GM04503 (cell line): ENCODE results near the gene CPA4.

Source experiments
- DNase-seq: peaks from one replicate; pipeline ENCODE4 v3.0.0-alpha.2; 2012; ENCODE audit warnings: low read depth

Gene CPA4

DNA sequence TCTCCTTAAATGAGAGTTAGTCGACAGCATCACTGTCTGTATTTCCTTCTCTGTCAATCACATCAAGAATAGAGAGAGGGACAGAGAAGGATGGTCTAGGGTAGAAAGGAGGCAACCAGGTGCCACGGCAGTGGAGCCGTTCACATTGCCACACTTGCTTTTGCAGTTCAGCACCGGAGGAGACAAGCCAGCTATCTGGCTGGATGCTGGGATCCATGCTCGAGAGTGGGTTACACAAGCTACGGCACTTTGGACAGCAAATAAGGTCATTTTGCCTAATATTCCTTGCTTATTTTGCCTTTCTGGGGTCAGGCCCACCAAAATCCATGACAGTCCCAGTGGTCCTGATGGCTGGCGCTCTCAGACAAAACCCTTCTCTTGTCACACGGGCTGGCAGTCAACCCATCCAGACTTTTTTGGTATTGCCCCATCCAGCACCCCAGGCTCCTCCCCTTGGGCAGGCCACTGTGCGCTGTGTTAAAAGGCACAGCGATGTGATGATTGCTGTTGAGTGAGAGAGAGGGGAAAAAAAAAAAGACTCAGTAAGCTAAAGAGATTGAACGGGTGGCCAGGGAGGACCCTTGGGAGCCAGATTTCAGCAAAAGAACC, 17.9 kb upstream of the CPA4 start:
- no peak for DNase-seq

DNA sequence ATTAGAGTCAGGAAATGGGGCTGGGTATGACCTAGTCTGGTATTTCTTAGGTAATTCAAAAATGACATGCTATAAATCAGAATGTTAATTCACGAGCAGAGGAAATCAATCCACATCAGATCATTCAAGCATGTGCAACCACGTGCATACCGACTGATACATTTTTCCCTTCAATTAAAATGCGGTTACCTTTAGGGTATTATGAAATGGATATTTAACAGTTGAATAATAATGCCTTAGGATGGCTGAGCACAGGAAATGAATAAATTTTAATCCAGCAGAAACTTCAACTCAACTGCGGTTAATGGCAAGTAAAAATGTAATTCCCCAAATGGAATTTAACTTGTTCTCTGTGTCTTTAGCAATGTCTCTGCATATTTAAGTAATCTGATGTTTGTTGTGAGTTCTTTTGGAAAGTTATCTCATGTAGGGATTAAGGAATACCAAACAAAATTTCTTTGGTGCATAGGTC, 17.1 kb upstream of the CPA4 start:
- DNase-seq = no peak

DNA sequence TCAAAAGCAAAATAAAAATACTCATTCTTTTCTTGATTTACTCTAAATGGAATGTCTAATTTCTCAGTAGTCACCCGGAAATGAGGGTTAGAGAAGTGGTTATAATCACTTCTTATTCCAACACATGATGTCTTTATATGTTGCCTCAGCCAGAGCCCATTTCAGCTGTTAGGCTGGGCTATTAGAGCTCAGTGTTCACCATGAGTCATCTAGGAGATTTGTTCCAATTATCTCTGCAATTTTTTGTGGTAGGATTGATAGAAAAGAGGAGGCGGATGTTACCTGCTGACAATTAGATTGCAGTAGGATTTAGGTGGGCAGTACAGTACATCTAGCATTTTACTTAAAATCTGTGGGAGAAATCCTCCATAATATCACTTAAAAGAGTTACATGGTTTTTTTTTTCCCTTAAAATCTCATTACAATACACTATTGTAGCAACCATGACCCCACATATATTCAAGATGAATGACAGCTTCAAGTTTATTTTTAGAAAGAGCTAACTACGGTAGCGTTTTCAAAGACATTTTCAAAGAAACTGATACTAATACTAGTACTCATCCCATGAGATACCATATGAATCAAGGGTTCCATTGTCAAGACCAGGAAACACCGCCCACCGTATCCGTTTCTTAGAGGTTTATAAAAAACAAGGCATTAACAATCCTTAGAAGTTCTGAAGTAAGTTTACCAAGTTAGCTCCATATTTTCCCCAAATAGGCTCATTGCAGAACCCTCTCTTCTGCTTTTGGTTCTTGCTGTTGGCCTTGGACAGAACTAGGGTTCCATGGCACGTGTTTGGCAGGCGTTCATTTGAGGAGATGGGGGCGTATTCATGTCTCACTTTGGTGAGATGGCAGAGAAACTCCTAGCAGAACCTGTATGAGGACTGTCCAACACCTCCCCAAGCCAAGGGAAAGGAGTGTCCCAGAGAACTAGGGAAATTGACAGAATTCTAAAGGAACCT, 15.9 kb upstream of the CPA4 start:
- peak; percentile 34 for DNase-seq

DNA sequence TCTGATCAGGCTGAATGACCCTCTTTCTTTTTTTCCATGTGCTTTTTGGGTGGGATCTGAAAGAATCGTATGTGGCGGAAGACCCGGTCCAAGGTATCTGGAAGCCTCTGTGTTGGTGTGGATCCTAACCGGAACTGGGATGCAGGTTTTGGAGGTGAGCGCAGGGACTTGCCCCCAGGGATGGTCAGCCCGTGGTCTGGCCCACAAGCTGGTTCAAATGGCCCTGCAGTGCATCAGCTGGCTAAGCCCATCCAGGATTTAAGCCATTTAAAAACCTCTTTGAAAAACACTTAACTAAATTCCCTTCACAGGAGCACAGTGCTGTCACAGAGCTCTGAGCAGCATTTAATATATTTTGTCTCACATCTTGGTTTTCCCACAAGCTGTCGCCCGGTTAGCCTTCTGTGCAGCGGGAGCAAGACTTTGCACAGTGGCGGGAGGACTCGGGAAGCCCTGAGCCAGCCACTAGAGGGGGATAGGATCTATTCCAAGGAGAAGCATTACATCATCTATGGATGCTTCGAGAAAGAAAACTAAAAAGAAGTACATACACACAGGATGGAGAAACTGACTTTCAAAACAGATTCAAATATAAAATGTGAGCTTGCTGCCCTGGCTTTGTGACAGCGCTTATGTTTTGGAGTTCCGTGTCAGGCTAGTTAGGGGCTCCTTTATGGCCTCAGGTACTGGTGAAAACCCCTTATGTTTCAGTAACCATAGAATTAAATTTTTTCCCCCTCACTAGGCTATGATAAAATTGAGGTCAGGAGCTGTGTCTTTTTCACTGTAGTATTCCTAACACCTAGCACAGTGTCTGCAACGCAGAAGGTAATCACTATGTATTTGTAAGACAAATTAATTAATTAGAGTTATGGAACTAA, 15.0 kb upstream of the CPA4 start:
- no peak for DNase-seq

DNA sequence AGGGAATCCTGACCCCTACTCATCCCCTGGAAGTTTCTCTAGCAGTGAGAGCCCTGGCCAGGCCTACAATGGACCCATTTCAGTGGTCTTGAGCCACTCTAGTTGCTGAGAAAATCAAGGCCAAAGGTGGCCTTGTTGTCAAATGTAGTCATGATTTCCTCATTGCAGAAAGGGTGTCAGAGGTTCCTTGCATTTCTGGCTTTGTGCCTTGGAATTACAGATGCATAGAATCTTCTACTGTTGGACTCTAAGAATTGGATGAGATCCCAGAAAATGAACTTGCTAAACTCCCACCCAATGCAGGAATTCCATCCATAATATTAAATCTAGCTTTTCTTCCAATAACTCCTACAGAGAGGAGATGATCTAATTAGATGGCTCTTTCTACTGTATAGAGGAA, 14.1 kb upstream of the CPA4 start:
- no peak for DNase-seq

DNA sequence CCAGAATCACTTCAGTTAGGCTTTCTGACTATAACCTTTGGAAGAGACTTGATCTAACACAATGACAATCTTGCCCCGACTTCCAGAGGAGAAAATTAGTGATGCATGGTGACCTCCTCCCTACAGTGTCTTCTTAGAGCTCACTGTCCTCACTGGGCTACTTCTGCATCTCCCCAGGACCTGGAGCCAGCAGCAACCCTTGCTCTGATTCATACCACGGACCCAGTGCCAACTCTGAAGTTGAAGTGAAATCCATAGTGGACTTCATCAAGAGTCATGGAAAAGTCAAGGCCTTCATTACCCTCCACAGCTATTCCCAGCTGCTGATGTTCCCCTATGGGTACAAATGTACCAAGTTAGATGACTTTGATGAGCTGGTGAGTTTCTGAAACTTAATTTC, 13.7 kb upstream of the CPA4 start:
- DNase-seq = no peak

DNA sequence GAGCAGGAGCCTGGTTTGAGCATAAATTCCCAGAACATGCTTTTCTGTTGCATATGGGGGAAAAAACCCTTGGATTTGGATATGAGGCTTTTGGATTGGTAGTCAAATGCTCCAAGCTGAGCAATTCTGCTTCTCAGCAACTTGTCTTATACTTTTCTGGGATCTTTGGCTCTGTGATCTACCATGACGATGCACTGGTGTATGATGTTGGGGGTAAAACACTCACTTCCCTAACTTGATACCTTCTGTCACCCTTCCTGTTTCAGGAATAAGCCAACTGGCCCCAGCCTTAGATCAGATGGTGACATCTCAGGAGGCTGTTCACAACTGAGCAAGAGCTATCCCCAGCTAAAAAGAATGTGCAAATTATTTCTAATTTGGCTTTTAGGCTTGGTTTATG, 13.1 kb upstream of the CPA4 start:
- DNase-seq = no peak

DNA sequence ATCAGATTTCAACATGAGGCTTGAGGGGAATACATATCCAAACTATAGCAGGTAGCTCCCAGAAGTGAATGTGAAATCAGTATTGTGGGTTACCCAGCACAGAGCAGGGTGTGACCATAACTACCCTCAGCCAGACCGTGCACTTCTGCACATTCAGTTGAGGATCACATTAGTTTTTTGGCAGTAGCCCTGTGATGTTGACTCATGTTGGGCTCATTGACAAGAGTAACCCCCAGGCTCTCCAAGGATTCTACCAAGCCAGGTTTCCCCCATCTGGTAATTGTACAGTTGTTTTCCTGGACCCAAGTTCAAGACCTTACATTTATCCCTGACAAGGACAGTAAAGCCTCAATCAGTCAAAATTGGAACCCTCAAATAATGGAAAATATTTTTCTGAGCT, 11.7 kb upstream of the CPA4 start:
- peak; percentile 44 for DNase-seq

DNA sequence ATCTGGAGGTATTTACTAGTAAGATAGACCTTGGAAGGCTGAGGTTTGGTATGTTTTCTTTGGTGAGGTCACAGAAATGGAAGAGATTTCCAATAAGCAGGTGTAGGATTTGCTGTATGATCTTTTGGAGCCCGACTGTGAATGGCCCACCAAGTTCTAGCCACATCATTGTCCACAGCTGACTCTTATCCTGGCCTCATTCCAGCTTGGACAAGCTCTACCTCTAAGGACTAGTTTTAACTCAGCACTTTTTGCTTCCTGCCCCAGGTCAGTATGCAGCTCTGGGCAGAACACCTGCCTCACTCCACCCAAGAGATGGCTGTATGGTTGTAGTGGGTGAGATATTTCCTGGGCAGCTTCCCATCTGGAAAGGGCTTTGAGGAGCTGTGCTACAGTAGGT, 6.1 kb upstream of the CPA4 start:
- no peak for DNase-seq

DNA sequence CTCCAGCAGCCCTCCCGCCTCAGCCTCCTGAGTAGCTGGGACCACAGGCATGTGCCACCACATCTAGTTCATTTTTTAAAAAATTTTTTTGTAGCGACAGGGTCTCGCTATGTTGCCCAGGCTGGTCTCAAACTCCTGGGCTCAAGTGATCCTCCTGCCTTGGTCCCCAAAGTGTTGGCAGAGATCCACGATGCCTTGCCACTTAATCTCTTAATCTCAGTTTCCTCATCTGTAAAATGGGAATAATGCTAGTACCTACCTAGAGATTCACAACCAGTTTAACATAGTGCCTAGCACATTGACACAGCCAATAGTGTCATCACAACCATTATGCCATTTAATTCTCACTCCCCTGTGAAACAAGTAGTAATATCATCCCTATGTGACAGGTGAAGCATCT, 4.8 kb upstream of the CPA4 start:
- DNase-seq = no peak

DNA sequence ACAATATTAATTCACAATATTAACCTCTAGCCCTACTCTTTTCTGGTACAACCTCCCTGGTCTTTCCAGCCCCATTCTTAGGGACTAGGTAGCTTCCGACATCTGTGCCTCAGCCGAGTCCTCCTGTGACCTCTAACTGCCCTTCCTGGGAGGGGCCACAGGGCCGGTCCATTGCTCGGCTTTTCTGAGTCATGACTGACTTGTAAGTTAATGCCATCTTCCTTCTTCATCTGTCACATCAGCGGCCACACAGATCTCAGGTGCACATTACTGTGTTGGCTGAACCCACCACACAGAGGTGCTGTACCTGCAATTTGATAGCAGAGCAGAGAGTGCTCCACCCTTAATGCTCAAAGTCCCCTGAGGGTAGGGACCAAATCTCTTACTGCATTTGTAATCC, 4.1 kb upstream of the CPA4 start:
- no peak for DNase-seq

DNA sequence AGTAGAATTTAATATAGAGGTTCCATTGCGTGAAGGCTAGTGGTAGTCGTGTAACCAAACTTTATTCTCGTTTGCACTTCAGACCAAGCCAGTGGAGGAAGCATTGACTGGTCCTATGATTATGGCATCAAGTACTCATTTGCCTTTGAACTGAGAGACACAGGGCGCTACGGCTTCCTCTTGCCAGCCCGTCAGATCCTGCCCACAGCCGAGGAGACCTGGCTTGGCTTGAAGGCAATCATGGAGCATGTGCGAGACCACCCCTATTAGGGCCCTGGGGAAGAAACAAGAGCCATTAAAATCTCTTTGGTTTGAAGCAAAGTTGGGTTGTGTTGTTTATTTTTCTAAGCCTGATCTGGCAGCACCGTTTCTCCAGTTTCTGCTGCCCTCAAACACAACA, 3.5 kb upstream of the CPA4 start:
- DNase-seq = no peak

DNA sequence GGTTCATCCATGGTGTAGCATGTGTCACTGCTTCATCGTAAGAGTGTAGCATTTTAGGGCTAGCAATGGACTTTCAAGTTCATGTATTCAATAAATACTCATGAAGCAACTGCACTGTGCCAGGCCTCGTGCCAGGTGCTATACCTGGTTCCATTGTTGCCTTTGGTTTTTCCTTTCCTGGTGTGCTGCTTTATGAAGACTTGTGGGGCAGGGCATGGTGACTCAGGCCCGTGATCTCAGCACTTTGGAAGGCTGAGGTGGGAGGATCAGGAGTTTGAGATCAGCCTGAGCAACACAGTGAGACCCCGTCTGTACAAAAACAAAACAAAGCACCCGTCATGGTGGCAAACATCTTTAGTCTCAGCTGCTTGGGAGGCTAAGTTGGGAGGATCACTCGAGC, 2.2 kb upstream of the CPA4 start:
- no peak for DNase-seq

DNA sequence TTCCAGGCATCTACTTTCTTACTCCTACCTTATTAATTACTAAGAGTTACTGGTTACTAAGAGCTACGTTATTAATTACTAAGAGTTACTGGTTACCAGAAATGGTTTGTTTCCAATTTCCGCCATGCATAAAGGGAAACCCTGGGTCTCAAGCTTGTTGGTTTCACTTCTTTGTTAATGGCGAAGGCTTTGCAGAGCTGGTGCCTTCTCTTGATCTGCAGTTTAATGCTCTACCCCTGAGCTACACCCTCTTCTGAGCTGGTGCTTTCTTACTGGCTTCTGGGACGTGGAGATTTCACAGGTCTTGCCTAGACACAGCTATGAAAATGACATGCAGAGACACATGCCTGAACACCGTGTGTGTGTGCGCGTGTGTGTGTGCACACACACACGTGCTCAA, 560 bp downstream of the CPA4 start:
- DNase-seq = no peak

DNA sequence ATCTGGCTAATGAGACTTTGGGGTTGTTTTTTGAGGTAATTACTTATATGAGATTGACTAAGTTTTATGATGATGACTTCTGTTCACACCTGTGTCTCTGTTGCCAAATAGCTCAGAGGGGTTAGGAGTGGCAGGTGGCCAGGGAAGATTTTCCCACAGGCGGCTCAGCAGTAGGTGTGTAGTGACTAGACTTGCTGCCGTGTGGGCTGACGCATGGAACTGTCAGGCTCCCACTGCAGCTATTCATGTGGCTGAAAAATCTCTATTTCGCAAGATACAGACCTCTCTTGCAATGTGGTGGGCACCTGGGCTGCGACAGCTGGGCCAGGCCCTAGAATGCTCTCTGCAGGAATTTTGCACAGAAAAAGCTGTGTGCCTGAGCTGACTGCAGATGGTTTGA, 1.4 kb downstream of the CPA4 start:
- DNase-seq = no peak

DNA sequence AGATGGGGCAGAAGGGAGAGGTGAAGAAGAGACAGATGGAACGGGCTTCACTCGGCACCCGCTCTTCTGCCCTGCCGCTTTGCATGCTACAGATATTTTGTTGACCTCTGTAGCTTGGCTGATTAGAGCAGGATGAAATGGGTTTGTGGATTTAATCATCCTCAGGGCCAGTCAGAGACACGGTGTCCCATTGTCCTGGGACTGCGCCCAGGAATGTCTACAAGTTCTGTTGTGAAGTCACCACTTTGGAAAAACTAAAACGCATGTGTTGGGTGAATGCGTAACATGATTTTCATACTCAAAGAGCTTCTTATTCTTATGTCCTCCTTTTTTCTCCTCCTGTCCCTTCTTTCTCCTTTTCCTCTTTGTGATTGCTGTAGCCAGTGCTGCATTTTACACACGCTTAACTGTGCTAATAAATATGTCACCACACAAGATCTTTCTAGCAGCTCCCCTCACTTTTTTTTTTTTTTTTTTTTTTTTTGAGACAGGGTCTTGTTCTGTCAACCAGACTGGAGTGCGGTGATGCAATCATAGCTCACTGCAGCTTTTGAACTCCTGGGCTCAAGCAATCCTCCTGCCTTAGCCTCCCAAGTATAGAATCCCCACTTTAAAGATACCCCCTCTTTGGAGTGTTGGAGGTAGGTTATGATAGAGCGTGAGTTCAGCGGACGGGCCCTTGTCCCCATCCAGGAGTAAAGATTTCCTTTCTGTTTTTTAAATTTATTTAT, 3.4 kb downstream of the CPA4 start:
- DNase-seq = peak; percentile 49

DNA sequence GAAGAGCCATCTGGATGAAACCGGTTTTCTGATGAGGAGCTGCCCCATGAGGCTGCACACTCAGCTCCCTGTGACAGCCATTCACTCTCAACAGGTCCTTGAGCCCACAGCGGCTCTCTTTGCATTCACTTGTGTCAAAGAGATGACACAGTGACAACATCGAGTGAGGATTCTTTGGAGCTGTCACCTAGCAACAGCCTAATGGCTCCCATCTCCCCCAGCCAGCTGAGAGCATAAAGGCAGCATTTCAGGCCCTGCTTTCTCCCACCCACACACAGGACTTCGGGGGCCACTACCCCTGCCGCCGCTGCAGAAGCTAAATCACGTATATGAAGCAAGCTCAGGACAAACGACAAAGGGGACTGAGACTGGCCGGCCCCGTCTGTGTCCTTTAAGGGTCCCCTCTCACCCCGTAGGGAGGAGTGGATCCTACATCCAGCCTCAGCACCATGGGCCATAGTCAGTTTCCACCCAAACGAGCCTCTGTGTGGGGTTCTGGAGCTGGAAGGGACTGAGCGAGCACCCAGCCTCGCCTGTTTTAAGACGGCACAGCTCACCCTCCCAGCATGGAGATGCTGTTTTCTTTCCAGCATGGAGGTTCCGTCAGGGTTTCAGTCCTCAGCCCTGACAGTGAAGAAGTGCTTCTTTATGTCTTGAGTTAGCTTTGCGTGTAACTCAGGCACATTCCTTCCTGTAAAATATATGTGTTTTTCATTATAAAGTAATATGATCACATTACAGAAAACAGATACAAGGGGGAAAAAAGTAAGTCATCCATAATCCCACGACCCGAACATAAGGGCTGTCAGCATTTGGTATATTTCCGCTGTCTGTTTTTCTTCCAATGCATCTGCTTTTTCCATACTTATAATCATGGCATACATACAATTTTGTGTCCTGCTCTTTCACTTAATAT, 4.9 kb downstream of the CPA4 start:
- DNase-seq = no peak

DNA sequence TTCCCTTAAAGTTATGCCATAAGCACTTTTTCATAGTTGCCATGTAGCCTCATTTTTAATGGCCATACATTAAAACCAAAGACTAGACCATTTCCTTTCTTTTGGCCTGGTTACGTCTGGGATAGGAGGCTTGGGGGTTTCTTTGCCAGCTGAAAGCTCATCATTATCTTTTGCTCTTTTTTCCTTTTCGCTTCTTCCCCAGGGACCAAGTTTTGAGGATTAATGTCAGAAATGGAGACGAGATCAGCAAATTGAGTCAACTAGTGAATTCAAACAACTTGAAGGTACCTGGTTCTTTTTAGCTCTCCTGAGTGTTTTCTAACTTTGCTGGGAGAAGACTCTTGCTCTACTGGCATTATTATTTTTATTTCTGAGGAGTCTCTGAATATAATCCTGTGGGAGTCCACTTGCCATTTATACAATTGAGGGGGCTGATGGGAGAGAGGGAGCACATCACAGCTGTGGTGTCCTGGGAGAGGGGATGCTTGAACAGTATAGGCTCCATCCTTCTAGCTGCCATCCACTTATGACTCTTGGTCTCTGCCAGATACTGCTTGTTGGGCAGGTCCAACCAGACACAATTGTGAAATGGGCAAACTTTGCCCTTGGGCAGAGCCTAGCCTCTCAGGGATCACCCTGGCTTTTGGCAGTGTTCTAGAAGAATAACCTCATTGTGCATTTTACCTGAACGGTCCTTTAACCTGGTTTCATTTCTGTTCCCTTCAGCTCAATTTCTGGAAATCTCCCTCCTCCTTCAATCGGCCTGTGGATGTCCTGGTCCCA, 5.8 kb downstream of the CPA4 start:
- no peak for DNase-seq

DNA sequence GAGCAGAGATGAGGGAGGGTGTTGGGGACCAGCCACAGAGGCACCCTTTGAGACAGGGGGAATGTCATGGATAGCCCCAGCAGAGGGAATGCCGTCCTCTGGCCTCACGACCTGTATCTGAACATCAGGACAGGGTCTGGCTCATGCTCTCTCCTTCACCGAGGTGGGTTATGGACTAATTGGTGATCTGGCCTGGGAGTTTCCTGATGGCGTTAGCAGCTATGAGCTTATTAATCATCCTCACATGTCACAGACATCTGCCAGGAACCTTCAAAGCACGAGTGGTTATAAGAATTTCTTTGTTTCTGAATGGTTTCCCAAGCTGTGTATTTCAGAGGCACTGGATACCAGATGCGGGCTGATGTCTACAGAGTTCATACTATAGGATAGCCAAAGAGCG, 6.9 kb downstream of the CPA4 start:
- no peak for DNase-seq

DNA sequence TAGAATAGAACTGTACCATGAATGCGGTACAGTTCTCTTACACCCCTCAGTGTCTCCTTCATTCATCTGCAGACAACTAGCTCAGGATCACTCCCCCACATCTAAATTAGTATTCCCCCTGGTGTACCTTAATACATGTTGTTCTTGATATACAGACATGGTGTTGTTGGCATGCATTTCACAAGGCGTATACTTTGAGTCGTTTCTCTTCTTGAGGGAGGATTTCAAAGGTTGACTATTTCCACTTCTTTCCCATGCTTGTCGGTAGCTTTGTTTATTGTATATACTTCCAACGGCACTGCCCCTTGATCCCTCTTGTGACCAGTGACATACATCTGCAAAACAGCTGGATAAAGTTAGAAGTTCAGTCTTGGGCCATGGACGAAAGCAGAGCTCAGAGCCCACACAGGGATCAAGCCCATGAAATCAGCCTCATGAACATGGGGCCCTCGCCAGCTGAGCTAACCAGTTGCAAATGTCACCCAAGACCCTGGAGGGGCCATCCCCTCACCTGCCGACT, 8.6 kb downstream of the CPA4 start:
- DNase-seq = no peak
